GM08714 (cell line): ENCODE results near the gene SERPINB13.

Source experiments
- H3K4me3 ChIP-seq: fragments of 200-500 bp; sonication (Bioruptor generic); 2 replicates; pipeline ENCODE4 v1.5.1; 2014; ENCODE audit warnings: mild to moderate bottlenecking, low read length, inconsistent platforms
- ZNF274 ChIP-seq: IDR thresholded peaks from 2 replicates; pipeline ENCODE4 v1.6.1; 2012; ENCODE audit warnings: mild to moderate bottlenecking, low read depth, low read length

SERPINB13 gene, protein sequence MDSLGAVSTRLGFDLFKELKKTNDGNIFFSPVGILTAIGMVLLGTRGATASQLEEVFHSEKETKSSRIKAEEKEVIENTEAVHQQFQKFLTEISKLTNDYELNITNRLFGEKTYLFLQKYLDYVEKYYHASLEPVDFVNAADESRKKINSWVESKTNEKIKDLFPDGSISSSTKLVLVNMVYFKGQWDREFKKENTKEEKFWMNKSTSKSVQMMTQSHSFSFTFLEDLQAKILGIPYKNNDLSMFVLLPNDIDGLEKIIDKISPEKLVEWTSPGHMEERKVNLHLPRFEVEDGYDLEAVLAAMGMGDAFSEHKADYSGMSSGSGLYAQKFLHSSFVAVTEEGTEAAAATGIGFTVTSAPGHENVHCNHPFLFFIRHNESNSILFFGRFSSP

DNA sequence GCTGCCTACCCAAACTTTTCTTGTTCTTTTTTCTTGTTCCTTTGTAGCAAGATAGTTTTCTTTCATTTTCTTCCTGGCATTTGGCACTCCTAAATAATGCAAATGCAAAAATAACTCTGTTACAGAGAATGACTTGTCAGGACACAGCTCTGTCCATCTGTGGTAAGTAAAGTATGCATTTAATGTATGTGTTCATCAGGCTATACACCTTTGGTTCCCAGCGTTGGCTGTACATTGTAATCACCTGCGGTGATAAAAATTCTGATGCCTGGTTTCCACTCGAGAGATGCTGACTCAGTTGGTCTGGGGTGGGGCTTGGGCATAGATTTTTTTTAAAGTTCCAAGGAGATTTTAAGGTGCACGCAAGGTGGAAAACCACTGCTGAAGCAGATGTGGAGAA lies at the start of gene SERPINB13:
SERPINB13 (plus strand) TSS at position 378 of the 400 bp plus-strand sequence. CDS start 1,325 bp downstream, outside the sequence.
- H3K4me3 ChIP-seq: no peak within 1 kb of the TSS
- TF ChIP-seq ZNF274: no peak

- no peak overlapping the region for H3K4me3 ChIP-seq
- TF ChIP-seq ZNF274: no peak
Observed at GRCh38 chr18:63539904-63540510, 47.1 kb upstream of the SERPINB13 start.

GRCh38 chr18:63542069-63542468 lies 45.1 kb upstream of the SERPINB13 start, which contains the start of gene SERPINB12:
Gene SERPINB12, plus strand, starts transcription at chr18:63542369. Its CDS starts 13,791 bp downstream, at chr18:63556160.
- no peak within 1 kb of the TSS for H3K4me3 ChIP-seq
- no peak for TF ChIP-seq ZNF274

GRCh38 chr18:63544017-63544416 lies 43.1 kb upstream of the SERPINB13 start:
- TF ChIP-seq ZNF274: no peak
- H3K4me3 ChIP-seq: no peak overlapping the region

DNA sequence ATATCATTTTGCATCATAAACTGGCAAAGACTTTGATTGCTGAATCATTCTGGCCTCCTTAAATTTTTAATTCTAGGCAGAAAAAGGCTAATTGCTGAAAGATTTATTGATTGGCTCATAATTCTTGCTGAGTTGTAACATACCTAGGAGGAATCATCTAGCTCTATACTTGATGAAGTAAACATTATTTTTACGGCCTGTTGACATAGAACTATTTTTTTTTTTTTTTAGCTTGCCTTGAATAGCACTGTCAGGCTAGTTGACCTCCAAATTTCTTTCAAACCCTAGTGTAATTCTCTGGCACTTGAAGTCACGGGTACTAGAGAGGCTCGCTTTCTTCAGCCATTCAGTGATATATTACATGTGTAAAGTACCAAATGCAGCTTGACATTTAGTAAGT lies 42.1 kb upstream of the SERPINB13 start:
- TF ChIP-seq ZNF274: no peak
- no peak overlapping the region for H3K4me3 ChIP-seq

- TF ChIP-seq ZNF274: no peak
- H3K4me3 ChIP-seq: no peak overlapping the region
Observed at GRCh38 chr18:63550068-63550467, 37.1 kb upstream of the SERPINB13 start.

- TF ChIP-seq ZNF274: no peak
- no peak overlapping the region for H3K4me3 ChIP-seq
Observed at GRCh38 chr18:63551769-63552168, 35.4 kb upstream of the SERPINB13 start.

GRCh38 chr18:63552581-63552980 lies 34.6 kb upstream of the SERPINB13 start:
- H3K4me3 ChIP-seq: no peak overlapping the region
- TF ChIP-seq ZNF274: no peak

- no peak for TF ChIP-seq ZNF274
- no peak overlapping the region for H3K4me3 ChIP-seq
Observed at GRCh38 chr18:63553081-63553480, 34.1 kb upstream of the SERPINB13 start.

DNA sequence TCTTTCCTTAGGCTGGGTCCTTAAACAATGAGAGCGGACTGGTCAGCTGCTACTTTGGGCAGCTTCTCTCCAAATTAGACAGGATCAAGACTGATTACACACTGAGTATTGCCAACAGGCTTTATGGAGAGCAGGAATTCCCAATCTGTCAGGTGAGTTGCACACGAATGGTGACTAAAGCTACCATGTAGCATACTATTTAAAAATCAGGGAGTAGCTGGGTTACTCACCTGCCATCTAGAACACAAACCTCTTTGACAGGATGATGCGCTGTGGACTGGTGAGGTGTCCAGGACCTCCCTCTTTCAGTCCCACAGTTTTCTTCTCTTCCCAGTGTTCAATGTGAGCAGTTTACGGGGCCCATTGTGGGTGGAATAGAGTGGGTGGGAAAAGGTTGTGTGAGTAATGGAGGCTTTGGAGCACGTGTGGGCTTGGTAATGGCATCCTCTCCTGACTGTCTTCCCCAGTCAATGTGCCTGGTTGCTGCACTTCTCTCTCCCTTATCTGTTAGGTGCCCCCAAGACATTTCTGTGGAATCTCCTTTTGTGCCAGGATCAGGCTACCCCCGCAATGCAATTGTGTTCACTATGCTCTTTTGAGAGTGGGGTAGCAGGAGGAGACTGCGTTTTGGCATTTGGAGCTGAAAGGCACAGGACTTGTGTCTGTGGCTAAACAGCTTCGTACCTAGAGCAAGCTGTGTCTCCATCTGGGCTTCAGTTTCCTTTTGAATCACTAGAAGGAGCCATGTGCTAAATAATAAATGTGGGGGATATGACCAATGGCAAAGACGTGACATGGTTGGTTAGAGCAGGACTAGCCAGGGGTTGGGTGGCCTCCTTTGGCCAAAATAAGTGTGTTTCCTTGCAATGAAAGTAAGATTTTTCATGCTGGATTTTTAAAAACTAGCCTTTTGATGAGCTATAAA lies 27.3 kb upstream of the SERPINB13 start:
- no peak for TF ChIP-seq ZNF274
- H3K4me3 ChIP-seq: no peak overlapping the region

DNA sequence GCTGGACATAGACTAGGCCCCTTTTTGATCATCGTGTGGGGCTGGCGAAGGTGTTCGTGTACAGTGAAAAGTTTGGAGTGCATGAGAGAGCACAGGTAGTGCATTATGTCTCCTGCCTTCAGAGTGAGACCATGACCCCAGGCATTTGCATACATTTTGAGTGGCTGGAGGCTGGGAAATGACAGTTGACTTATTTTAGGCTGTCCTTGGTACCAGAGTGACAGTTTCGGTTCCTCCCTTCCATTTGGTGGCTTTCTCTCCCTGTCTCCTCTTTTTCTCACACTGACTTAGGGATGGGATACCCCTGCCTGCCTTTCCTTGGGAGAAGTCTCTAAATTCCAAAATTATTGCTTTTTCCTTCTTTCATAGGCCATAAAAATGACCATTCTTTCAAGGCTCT lies 24.9 kb upstream of the SERPINB13 start:
- no peak for TF ChIP-seq ZNF274
- H3K4me3 ChIP-seq: no peak overlapping the region

DNA sequence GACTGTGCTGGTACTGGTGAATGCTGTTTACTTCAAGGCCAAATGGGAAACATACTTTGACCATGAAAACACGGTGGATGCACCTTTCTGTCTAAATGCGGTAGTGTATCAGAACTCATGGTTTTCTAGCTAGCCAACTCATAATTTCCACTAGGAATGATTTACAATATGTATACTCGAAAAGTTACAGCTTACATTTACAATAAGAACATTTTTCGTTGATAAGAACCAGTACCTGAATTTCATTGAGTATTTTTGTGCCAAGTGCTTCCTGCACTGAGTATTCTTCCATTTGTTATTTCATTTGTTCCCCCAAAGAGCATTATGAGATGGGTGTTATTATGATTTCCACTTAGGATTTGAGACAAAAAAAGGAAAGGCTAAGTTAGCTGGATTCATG lies 23.1 kb upstream of the SERPINB13 start:
- H3K4me3 ChIP-seq: no peak overlapping the region
- no peak for TF ChIP-seq ZNF274

DNA sequence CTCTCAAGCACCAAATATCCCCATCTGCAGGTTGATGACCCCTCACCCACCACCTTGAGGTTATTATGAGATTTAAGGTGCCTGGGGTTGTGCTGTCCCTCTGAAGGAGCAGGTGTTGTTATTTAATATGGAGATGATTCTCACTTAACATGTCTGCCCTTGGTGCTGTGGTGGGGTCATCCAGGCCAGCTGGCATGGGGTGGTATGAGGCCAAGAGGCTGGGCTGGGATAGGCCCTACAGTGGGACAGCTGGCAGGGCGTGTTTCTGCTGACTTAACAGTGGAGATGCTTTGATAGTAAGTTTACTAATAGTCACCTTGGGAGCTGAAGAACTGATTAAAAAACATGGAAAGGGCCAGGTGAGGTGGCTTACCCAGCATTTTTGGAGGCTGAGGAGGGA lies 22.6 kb upstream of the SERPINB13 start:
- H3K4me3 ChIP-seq: no peak overlapping the region
- TF ChIP-seq ZNF274: no peak

- H3K4me3 ChIP-seq: no peak overlapping the region
- TF ChIP-seq ZNF274: no peak
Observed at GRCh38 chr18:63567276-63567675, 19.9 kb upstream of the SERPINB13 start.
